Tibial nerve (tissue), 4 donors: ENCODE data around the gene ZBTB20. TPM values are rescaled to one million over a fixed set of nuclear protein-coding genes. Genes with fewer than 3 reads are reported as not detected.
A peak's percentile ranks its signal among the peaks of the same experiment; 100 is the strongest.

Experiments
- DNase-seq, 2 donors: peaks; one replicate each; pipeline ENCODE4 v3.0.0-alpha.2; 2019; ENCODE audit warnings: low spot score in 2 of 2
- H3K27ac ChIP-seq, 4 donors: fragments of 200-600 bp; sonication (generic) in 3 of 4; one replicate each; pipeline ENCODE4 v1.5.1; 2017 to 2019; ENCODE audit warnings: mild to moderate bottlenecking in 1 of 4
- H3K27me3 ChIP-seq, 2 donors: fragments of 200-600 bp; sonication (generic) in 1 of 2; one replicate each; pipeline versions ENCODE4 v1.5.1 to v1.6.0; 2017 to 2019
- H3K36me3 ChIP-seq, 3 donors: fragments of 200-600 bp; sonication (generic); one replicate each; pipeline ENCODE4 v1.5.1; 2018 to 2019
- H3K4me1 ChIP-seq, 4 donors: fragments of 200-600 bp; sonication (generic) in 3 of 4; one replicate each; pipeline ENCODE4 v1.5.1; 2017 to 2019
- H3K4me3 ChIP-seq, 4 donors: fragments of 200-600 bp; sonication (generic) in 3 of 4; one replicate each; pipeline ENCODE4 v1.5.1; 2017 to 2019; ENCODE audit warnings: mild to moderate bottlenecking in 1 of 4, moderate library complexity in 1 of 4
- H3K9me3 ChIP-seq, 4 donors: fragments of 200-600 bp; sonication (generic) in 3 of 4; one replicate each; pipeline ENCODE4 v1.5.1; 2017 to 2019
- CTCF ChIP-seq, 5 experiments: fragments of 200-600 bp in 3 of 5; fragments of 450-650 bp in 2 of 5; sonication (generic) in 3 of 5; IDR thresholded peaks; one replicate each; pipeline ENCODE4 v1.5.1; 2016 to 2019; ENCODE audit warnings: antibody characterized with exemption in 5 of 5, mild to moderate bottlenecking in 3 of 5, moderate library complexity in 2 of 5
- EP300 ChIP-seq, 2 donors: sonication (generic); formaldehyde crosslinking; IDR thresholded peaks; one replicate each; pipeline ENCODE4 v1.6.1; 2017; ENCODE audit warnings: antibody characterized with exemption in 2 of 2, mild to moderate bottlenecking in 1 of 2
- POLR2A ChIP-seq, 2 donors: fragments of 450-650 bp; IDR thresholded peaks; one replicate each; pipeline ENCODE4 v1.6.1; 2017; ENCODE audit warnings: antibody characterized with exemption in 2 of 2, mild to moderate bottlenecking in 2 of 2, moderate library complexity in 2 of 2
- WGBS, 2 donors: methylation state at CpG; one replicate each; pipeline ENCODE4 v1.1.5; 2018; 5-methylcytosine and 5-hydroxymethylcytosine counted together
- total RNA-seq, 4 donors: library from RNA; depleted of rRNA; stranded (reverse); fragments of >200 nt; gene quantifications; one replicate each; pipeline ENCODE4 v1.1.0, GENCODE V29; 2016

The ZBTB20 gene
- total RNA-seq, 4 donors from 2014 or later: 63.3 to 127 (median 102) TPM

GRCh38 chr3:114299941-114300624 lies 847.0 kb downstream of the ZBTB20 start:
- 89 to 90% methylated on average over 5 of the region's 5 CpGs for WGBS, 2 donors
- no peaks in the 10 kb centered on the region for H3K4me1 ChIP-seq
- TF ChIP-seq CTCF (IDR thresholded peaks at IDR 0.05) (no peak), EP300 (IDR thresholded peaks at IDR 0.05) (no peak), POLR2A (IDR thresholded peaks at IDR 0.05) (no peak)

GRCh38 chr3:114299421-114299820 lies 847.7 kb downstream of the ZBTB20 start:
- Histone ChIP-seq H3K4me1 (no peaks in the 10 kb centered on the region), H3K27ac (no peak overlapping the region), H3K9me3 (no peaks in the 10 kb centered on the region), H3K27me3 (no peaks in the 10 kb centered on the region), H3K4me3 (no peak overlapping the region), H3K36me3 (no peaks in the 10 kb centered on the region)
- TF ChIP-seq EP300 (IDR thresholded peaks at IDR 0.05) (no peak), CTCF (IDR thresholded peaks at IDR 0.05) (peak in 1 of 5 experiments; percentile 12)
- no peak for DNase-seq
- WGBS, 2 donors: 78 to 79% methylated on average over 13 of the region's 13 CpGs

More at GRCh38 chr3:114299941-114300624, 847.0 kb downstream of the ZBTB20 start:
- Histone ChIP-seq H3K4me3 (no peak overlapping the region), H3K9me3 (no peaks in the 10 kb centered on the region), H3K27me3 (no peaks in the 10 kb centered on the region), H3K27ac (no peak overlapping the region), H3K36me3 (no peaks in the 10 kb centered on the region)
- no peak for DNase-seq

GRCh38 chr3:114295946-114296345 lies 851.1 kb downstream of the ZBTB20 start:
- WGBS, 2 donors: 85 to 94% methylated on average over 2 of the region's 2 CpGs
- no peaks in the 10 kb centered on the region for H3K36me3 ChIP-seq

GRCh38 chr3:114294940-114295480 lies 852.1 kb downstream of the ZBTB20 start:
- Histone ChIP-seq H3K4me3 (no peak overlapping the region), H3K27ac (no peak overlapping the region), H3K9me3 (no peaks in the 10 kb centered on the region), H3K27me3 (no peaks in the 10 kb centered on the region), H3K4me1 (no peaks in the 10 kb centered on the region), H3K36me3 (no peaks in the 10 kb centered on the region)
- 78 to 82% methylated on average over 6 of the region's 6 CpGs for WGBS, 2 donors
- TF ChIP-seq CTCF (IDR thresholded peaks at IDR 0.05) (no peak), POLR2A (IDR thresholded peaks at IDR 0.05) (no peak), EP300 (IDR thresholded peaks at IDR 0.05) (no peak)
- DNase-seq: no peak

More at GRCh38 chr3:114295946-114296345, 851.1 kb downstream of the ZBTB20 start:
- H3K27me3 ChIP-seq: no peaks in the 10 kb centered on the region
- no peak overlapping the region for H3K4me3 ChIP-seq
- H3K27ac ChIP-seq: no peak overlapping the region
- TF ChIP-seq CTCF (IDR thresholded peaks at IDR 0.05) (no peak), POLR2A (IDR thresholded peaks at IDR 0.05) (no peak), EP300 (IDR thresholded peaks at IDR 0.05) (no peak)
- no peaks in the 10 kb centered on the region for H3K4me1 ChIP-seq
- DNase-seq: no peak
- no peaks in the 10 kb centered on the region for H3K9me3 ChIP-seq

- H3K27ac ChIP-seq: no peak within 1 kb of the TSS
- no peak within 1 kb of the TSS for H3K4me3 ChIP-seq
- no peaks in the 10 kb centered on the region for H3K36me3 ChIP-seq
- H3K4me1 ChIP-seq: no peaks in the 10 kb centered on the region
- no peak for DNase-seq
- TF ChIP-seq POLR2A (IDR thresholded peaks at IDR 0.05) (no peak), CTCF (IDR thresholded peaks at IDR 0.05) (no peak), EP300 (IDR thresholded peaks at IDR 0.05) (no peak)
- no peaks in the 10 kb centered on the region for H3K27me3 ChIP-seq
- H3K9me3 ChIP-seq: no peaks in the 10 kb centered on the region
- 91 to 92% methylated on average over 7 of the region's 7 CpGs for WGBS, 2 donors
These were observed 853.1 kb downstream of the ZBTB20 start, which contains the start of gene TIGIT for GRCh38 chr3:114293838-114294535. Gene TIGIT (plus strand): TSS chr3:114294028. CDS start chr3:114294062, 34 bp downstream.
